ENCODE measurements around the gene NUFIP2. TPM values are rescaled to one million over a fixed set of nuclear protein-coding genes. Genes with fewer than 3 reads are reported as not detected.
"Not testable (repeated sequence)": the region's sequence is repeated elsewhere in the genome, so short reads cannot be mapped to it uniquely, and the experiment has no call there.

The NUFIP2 gene
- total RNA-seq, 1 experiment from 2014 or later, result 90.3 TPM

- peak; percentile 88 for DNase-seq (ENCODE audit: extremely low read depth, low read depth)
These were observed 52.7 kb downstream of the NUFIP2 start for GRCh38 chr17:29240968-29241963.

GRCh38 chr17:29240477-29240876, 53.5 kb downstream of the NUFIP2 start:
- DNase-seq (ENCODE audit: extremely low read depth, low read depth), result no peak

GRCh38 chr17:29238133-29238850, 55.7 kb downstream of the NUFIP2 start:
- DNase-seq (ENCODE audit: extremely low read depth, low read depth), result no peak

GRCh38 chr17:29237476-29238132, 56.3 kb downstream of the NUFIP2 start:
- DNase-seq (ENCODE audit: extremely low read depth, low read depth), result no peak

GRCh38 chr17:29235904-29236303, 58.0 kb downstream of the NUFIP2 start:
- DNase-seq (ENCODE audit: extremely low read depth, low read depth), result no peak

GRCh38 chr17:29234972-29235371, 59.0 kb downstream of the NUFIP2 start:
- DNase-seq (ENCODE audit: extremely low read depth, low read depth), result not testable (repeated sequence)

- DNase-seq (ENCODE audit: extremely low read depth, low read depth), result no peak
These were observed 60.6 kb downstream of the NUFIP2 start for GRCh38 chr17:29233301-29233700.

- no peak for DNase-seq (ENCODE audit: extremely low read depth, low read depth)
These were observed 68.6 kb downstream of the NUFIP2 start for GRCh38 chr17:29225396-29225795.

- not testable (repeated sequence) for DNase-seq (ENCODE audit: extremely low read depth, low read depth)
These were observed 72.6 kb downstream of the NUFIP2 start for GRCh38 chr17:29221338-29221737.

- DNase-seq (ENCODE audit: extremely low read depth, low read depth), result peak; percentile 75
These were observed 74.4 kb downstream of the NUFIP2 start for GRCh38 chr17:29219378-29220047.

- no peak for DNase-seq (ENCODE audit: extremely low read depth, low read depth)
These were observed 77.1 kb downstream of the NUFIP2 start for GRCh38 chr17:29216856-29217255.

- DNase-seq (ENCODE audit: extremely low read depth, low read depth), result no peak
These were observed 77.8 kb downstream of the NUFIP2 start for GRCh38 chr17:29216181-29216580.

- no peak for DNase-seq (ENCODE audit: extremely low read depth, low read depth)
These were observed 78.2 kb downstream of the NUFIP2 start for GRCh38 chr17:29215717-29216116.

- DNase-seq (ENCODE audit: extremely low read depth, low read depth), result no peak
These were observed 78.8 kb downstream of the NUFIP2 start for GRCh38 chr17:29215174-29215573.

GRCh38 chr17:29214215-29215146, 79.5 kb downstream of the NUFIP2 start:
- no peak for DNase-seq (ENCODE audit: extremely low read depth, low read depth)

- DNase-seq (ENCODE audit: extremely low read depth, low read depth), result no peak
These were observed 81.2 kb downstream of the NUFIP2 start for GRCh38 chr17:29212681-29213121.

- no peak for DNase-seq (ENCODE audit: extremely low read depth, low read depth)
These were observed 81.8 kb downstream of the NUFIP2 start for GRCh38 chr17:29212094-29212631.

- no peak for DNase-seq (ENCODE audit: extremely low read depth, low read depth)
These were observed 83.1 kb downstream of the NUFIP2 start for GRCh38 chr17:29210879-29211278.

GRCh38 chr17:29209073-29209472, 84.9 kb downstream of the NUFIP2 start:
- no peak for DNase-seq (ENCODE audit: extremely low read depth, low read depth)

Measured in NCI-H460 (cell line).